Spinal cord (tissue), 10 donors: ENCODE data around the gene MAN2B1. TPM values are rescaled to one million over a fixed set of nuclear protein-coding genes. Genes with fewer than 3 reads are reported as not detected.
"Not testable (repeated sequence)": the region's sequence is repeated elsewhere in the genome, so short reads cannot be mapped to it uniquely, and the experiment has no call there.

ENCODE experiments used
- DNase-seq, 6 donors: peaks; one replicate each; pipeline versions ENCODE4 v3.0.0 to v3.0.0-alpha.2; 2013 to 2015; ENCODE audit warnings: low spot score in 6 of 6, low read depth in 4 of 6
- H3K27ac ChIP-seq: one replicate; pipeline ENCODE4 v1.5.1; 2013; ENCODE audit warnings: low read depth, low read length, control low read depth
- H3K27me3 ChIP-seq: one replicate; pipeline ENCODE4 v1.6.1; 2013; ENCODE audit warnings: low read length; ENCODE audit not compliant: control insufficient read depth, insufficient read depth
- H3K36me3 ChIP-seq: one replicate; pipeline ENCODE4 v1.6.1; 2013; ENCODE audit warnings: low read length; ENCODE audit not compliant: control insufficient read depth, insufficient read depth
- H3K4me1 ChIP-seq: one replicate; pipeline ENCODE4 v1.6.1; 2013; ENCODE audit warnings: low read length; ENCODE audit not compliant: control insufficient read depth, insufficient read depth
- H3K4me3 ChIP-seq: one replicate; pipeline ENCODE4 v1.5.1; 2013; ENCODE audit warnings: low read depth, low read length, control low read depth
- H3K9me3 ChIP-seq: one replicate; pipeline ENCODE4 v1.6.1; 2013; ENCODE audit warnings: low read length; ENCODE audit not compliant: control insufficient read depth, insufficient read depth
- WGBS: methylation state at CpG from one replicate; pipeline ENCODE4 v1.1.5; 2013; ENCODE audit warnings: missing lambda C conversion rate; ENCODE audit not compliant: insufficient coverage; 5-methylcytosine and 5-hydroxymethylcytosine counted together
- polyA plus RNA-seq, 2 donors: library from polyadenylated mRNA; unstranded; fragments of 120-200 nt; gene quantifications; one replicate each; pipeline ENCODE4 v1.2.1, GENCODE V29; 2013; ENCODE audit not compliant: insufficient read length in 2 of 2
- total RNA-seq, 2 donors: library from RNA; depleted of rRNA in 1 of 2; stranded (reverse); fragments of 120-200 nt in 1 of 2; fragments of >200 nt in 1 of 2; gene quantifications; one replicate each; pipeline versions ENCODE4 v1.2.3 to v1.2.4, GENCODE V29; 2013 to 2014
- donor health status: healthy.

MAN2B1 gene
- total and polyA plus RNA-seq, 4 donors: 18.9 to 38.7 (median 31.1) TPM

- Histone ChIP-seq H3K9me3 (no peaks in the 10 kb centered on the region), H3K4me1 (peaks cover 25% of the 10 kb centered on the region), H3K27ac (no peak overlapping the region), H3K27me3 (no peaks in the 10 kb centered on the region), H3K4me3 (no peak overlapping the region), H3K36me3 (peaks cover 47% of the 10 kb centered on the region)
- 96% methylated on average over 16 of the region's 16 CpGs for WGBS
- no peak for DNase-seq
Measured at GRCh38 chr19:12694641-12695040, 28.1 kb upstream of the MAN2B1 start.

GRCh38 chr19:12692960-12693359 is 26.4 kb upstream of the MAN2B1 start:
- H3K27me3 ChIP-seq: no peaks in the 10 kb centered on the region
- H3K27ac ChIP-seq: no peak overlapping the region
- DNase-seq: no peak
- H3K9me3 ChIP-seq: no peaks in the 10 kb centered on the region
- peaks cover 25% of the 10 kb centered on the region for H3K4me1 ChIP-seq
- no peak overlapping the region for H3K4me3 ChIP-seq
- 99% methylated on average over 5 of the region's 5 CpGs for WGBS
- H3K36me3 ChIP-seq: peaks cover 52% of the 10 kb centered on the region

GRCh38 chr19:12689581-12690216 is 23.2 kb upstream of the MAN2B1 start:
- no peak overlapping the region for H3K27ac ChIP-seq
- no peaks in the 10 kb centered on the region for H3K9me3 ChIP-seq
- DNase-seq: no peak
- no peak overlapping the region for H3K4me3 ChIP-seq
- peaks cover under 1% of the 10 kb centered on the region for H3K4me1 ChIP-seq
- peaks cover 54% of the 10 kb centered on the region for H3K36me3 ChIP-seq
- no peaks in the 10 kb centered on the region for H3K27me3 ChIP-seq
- WGBS: 90% methylated on average over 24 of the region's 26 CpGs

GRCh38 chr19:12689012-12689411 is 22.5 kb upstream of the MAN2B1 start:
- DNase-seq: no peak
- H3K4me3 ChIP-seq: no peak overlapping the region
- H3K27me3 ChIP-seq: no peaks in the 10 kb centered on the region
- H3K4me1 ChIP-seq: no peaks in the 10 kb centered on the region
- no peak overlapping the region for H3K27ac ChIP-seq
- 97% methylated on average over 11 of the region's 12 CpGs for WGBS
- peaks cover 49% of the 10 kb centered on the region for H3K36me3 ChIP-seq
- no peaks in the 10 kb centered on the region for H3K9me3 ChIP-seq

- WGBS: 91% methylated on average over 8 of the region's 9 CpGs
Measured at GRCh38 chr19:12687496-12688196, 21.1 kb upstream of the MAN2B1 start, which contains the start of gene GNG14. Gene GNG14 (plus strand): TSS chr19:12687998. CDS start chr19:12688049, 51 bp downstream.

GRCh38 chr19:12685831-12686230 is 19.3 kb upstream of the MAN2B1 start:
- DNase-seq: no peak
- Histone ChIP-seq H3K9me3 (no peaks in the 10 kb centered on the region), H3K36me3 (peaks cover 35% of the 10 kb centered on the region), H3K27ac (no peak overlapping the region), H3K4me3 (no peak overlapping the region), H3K4me1 (peaks cover 8% of the 10 kb centered on the region), H3K27me3 (no peaks in the 10 kb centered on the region)
- 90% methylated on average over 3 of the region's 3 CpGs for WGBS

More at GRCh38 chr19:12687496-12688196, 21.1 kb upstream of the MAN2B1 start, which contains the start of gene GNG14:
- Histone ChIP-seq H3K4me3 (no peak within 1 kb of the TSS), H3K36me3 (peaks cover 45% of the 10 kb centered on the region), H3K27me3 (no peaks in the 10 kb centered on the region), H3K9me3 (no peaks in the 10 kb centered on the region), H3K4me1 (no peaks in the 10 kb centered on the region), H3K27ac (no peak within 1 kb of the TSS)
- no peak for DNase-seq

GRCh38 chr19:12681074-12681987 is 14.8 kb upstream of the MAN2B1 start, which contains the start of gene DHPS:
Gene DHPS (minus strand): TSS chr19:12681880. CDS start chr19:12681766, 114 bp downstream.
- peaks cover 37% of the 10 kb centered on the region for H3K36me3 ChIP-seq
- H3K27me3 ChIP-seq: no peaks in the 10 kb centered on the region
- H3K4me1 ChIP-seq: peaks cover 21% of the 10 kb centered on the region
- H3K4me3 ChIP-seq: peak within 1 kb of the TSS; percentile 99
- peak within 1 kb of the TSS; percentile 96 for H3K27ac ChIP-seq
- DNase-seq: peak; percentile 88 to 99 (median 96)
- no peaks in the 10 kb centered on the region for H3K9me3 ChIP-seq
- WGBS: under 1% methylated on average over 68 of the region's 68 CpGs

- no peak for DNase-seq
- peaks cover 50% of the 10 kb centered on the region for H3K36me3 ChIP-seq
Measured at GRCh38 chr19:12680034-12680433, 13.5 kb upstream of the MAN2B1 start.

GRCh38 chr19:12678039-12678438 is 11.5 kb upstream of the MAN2B1 start:
- Histone ChIP-seq H3K36me3 (peaks cover 70% of the 10 kb centered on the region), H3K4me1 (peaks cover 21% of the 10 kb centered on the region)
- DNase-seq, H3K4me3 ChIP-seq, H3K9me3 ChIP-seq, H3K27ac ChIP-seq, H3K27me3 ChIP-seq: not testable (repeated sequence)
- 94% methylated on average over 2 of the region's 5 CpGs for WGBS

More at GRCh38 chr19:12680034-12680433, 13.5 kb upstream of the MAN2B1 start:
- Histone ChIP-seq H3K4me3 (no peak overlapping the region), H3K27me3 (no peaks in the 10 kb centered on the region), H3K9me3 (no peaks in the 10 kb centered on the region), H3K4me1 (peaks cover 21% of the 10 kb centered on the region), H3K27ac (no peak overlapping the region)
- 97% methylated on average over 9 of the region's 9 CpGs for WGBS
